Measurements from ENCODE around the gene GALNT5.
A peak's percentile ranks its signal among the peaks of the same experiment; 100 is the strongest.

Gene GALNT5

GRCh38 chr2:157236404-157236803 lies 21.1 kb upstream of the GALNT5 start:
- ChIA-PET CTCF (interaction anchor here (1.0 kb wide), 1 partner anchor 99 kb away, joined by 3 read pairs; no protein-coding TSS in a partner anchor), POLR2A (ENCODE audit: low non-redundant PET) (no interaction called here)
- TF ChIP-seq, protein P1, sequence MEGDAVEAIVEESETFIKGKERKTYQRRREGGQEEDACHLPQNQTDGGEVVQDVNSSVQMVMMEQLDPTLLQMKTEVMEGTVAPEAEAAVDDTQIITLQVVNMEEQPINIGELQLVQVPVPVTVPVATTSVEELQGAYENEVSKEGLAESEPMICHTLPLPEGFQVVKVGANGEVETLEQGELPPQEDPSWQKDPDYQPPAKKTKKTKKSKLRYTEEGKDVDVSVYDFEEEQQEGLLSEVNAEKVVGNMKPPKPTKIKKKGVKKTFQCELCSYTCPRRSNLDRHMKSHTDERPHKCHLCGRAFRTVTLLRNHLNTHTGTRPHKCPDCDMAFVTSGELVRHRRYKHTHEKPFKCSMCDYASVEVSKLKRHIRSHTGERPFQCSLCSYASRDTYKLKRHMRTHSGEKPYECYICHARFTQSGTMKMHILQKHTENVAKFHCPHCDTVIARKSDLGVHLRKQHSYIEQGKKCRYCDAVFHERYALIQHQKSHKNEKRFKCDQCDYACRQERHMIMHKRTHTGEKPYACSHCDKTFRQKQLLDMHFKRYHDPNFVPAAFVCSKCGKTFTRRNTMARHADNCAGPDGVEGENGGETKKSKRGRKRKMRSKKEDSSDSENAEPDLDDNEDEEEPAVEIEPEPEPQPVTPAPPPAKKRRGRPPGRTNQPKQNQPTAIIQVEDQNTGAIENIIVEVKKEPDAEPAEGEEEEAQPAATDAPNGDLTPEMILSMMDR (conservative IDR thresholded peaks at IDR 0.05; ENCODE audit: low read depth), result no peak
- peak; percentile 14 for DNase-seq (ENCODE audit: low spot score)
- peak overlapping the region; percentile 89 for H3K27ac ChIP-seq

DNA sequence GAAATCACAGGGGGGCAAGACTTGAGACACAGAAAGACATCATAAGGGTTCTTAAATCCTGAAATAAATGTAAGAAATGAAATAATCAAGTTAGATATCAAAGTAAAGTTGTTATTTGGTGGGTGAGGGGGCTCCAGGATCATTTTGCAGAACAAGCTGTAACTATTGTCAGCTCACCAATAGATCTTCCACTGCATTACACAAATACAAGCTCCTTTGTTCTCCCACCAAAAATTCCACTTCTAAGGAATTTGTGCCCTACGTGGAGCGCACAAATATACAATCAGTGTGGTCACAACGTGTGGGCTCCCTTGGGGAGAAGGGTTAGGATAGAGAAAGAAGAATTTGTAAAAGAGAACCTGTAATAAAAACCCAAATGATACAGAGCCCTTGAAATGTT lies 19.2 kb upstream of the GALNT5 start:
- TF ChIP-seq, protein P1 (conservative IDR thresholded peaks at IDR 0.05; ENCODE audit: low read depth), result no peak
- ChIA-PET CTCF (no interaction called here), POLR2A (ENCODE audit: low non-redundant PET) (no interaction called here)

DNA sequence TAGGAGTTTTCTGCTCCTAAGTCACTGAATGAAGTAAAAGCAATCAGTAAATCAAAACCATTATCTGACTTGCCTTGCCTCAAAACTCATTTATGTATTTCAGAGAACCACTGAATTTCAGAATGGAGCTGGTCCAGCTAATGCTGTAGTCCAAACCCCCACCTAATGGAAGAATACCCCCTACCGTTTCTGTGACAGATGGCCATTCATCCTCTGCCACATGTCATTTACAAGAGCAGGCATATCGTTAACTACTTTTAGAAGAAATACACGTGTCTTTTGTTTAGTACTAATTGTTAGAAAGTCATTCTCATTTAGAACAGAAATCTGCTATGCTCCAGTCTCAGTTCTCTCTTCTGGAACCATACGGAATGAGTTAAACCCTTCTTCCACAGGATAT lies 12.8 kb upstream of the GALNT5 start:
- DNase-seq (ENCODE audit: low spot score), result no peak
- ChIA-PET CTCF (no interaction called here), POLR2A (ENCODE audit: low non-redundant PET) (no interaction called here)
- TF ChIP-seq, protein P1 (conservative IDR thresholded peaks at IDR 0.05; ENCODE audit: low read depth), result no peak
- H3K27ac ChIP-seq, result no peak overlapping the region

More for the DNA sequence above, 19.2 kb upstream of the GALNT5 start:
- no peak overlapping the region for H3K27ac ChIP-seq
- no peak for DNase-seq (ENCODE audit: low spot score)

- DNase-seq (ENCODE audit: low spot score), result no peak
- H3K27ac ChIP-seq, result no peak overlapping the region
- ChIA-PET POLR2A (ENCODE audit: low non-redundant PET) (no interaction called here), CTCF (no interaction called here)
- TF ChIP-seq, protein P1 (conservative IDR thresholded peaks at IDR 0.05; ENCODE audit: low read depth), result no peak
Observed at GRCh38 chr2:157245144-157245840, 12.2 kb upstream of the GALNT5 start.

DNA sequence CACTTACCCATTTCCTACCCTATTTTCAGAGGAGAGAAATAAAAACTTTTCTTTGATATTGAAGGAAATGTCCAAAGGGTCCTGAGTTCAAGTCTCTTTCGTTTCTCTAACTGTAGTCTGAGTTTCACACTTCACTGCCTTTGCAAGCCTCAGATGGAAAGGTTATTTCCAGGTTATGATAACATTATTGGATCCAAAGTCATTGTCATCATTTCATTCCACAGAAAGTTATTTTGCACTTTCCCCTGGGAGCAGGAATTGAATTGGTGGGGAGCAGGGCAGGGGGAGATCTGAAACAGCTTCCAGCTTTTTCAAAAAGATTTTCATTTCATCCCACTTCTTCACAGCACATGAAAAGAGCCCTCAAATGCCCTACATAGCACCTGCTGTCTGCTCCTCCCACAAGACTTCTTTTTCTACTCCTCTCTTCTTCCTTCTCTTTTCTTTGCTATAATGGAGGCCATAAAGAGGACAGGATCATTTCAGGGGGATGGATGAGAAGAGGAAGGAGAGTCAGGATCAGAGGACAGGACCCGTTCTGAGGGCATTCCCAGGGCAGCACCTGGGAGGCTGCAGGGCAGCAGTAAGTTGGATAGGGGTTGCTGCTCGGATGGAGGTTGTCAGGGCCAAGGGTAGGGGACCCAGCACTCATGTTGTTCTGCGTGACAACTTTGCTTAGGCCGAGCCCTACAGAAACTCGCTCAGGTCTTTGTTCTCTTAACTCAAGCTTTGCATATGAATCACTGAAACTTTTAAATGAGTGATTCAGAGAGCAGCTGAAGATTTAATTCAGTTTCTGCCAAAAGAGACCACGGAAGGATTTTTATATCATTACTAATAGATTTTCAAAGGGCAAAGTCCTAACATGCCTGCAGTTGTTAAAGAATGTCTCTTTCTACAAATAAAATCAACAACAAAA lies 11.4 kb upstream of the GALNT5 start:
- peak overlapping the region; percentile 98 for H3K27ac ChIP-seq
- TF ChIP-seq, protein P1 (conservative IDR thresholded peaks at IDR 0.05; ENCODE audit: low read depth), result no peak
- ChIA-PET CTCF (interaction anchor here (0.7 kb wide), 1 partner anchor 61 kb away, joined by 3 read pairs; no protein-coding TSS in a partner anchor), POLR2A (ENCODE audit: low non-redundant PET) (no interaction called here)
- peak; percentile 82 for DNase-seq (ENCODE audit: low spot score)

GRCh38 chr2:157246765-157247407 lies 10.6 kb upstream of the GALNT5 start:
- ChIA-PET POLR2A (ENCODE audit: low non-redundant PET) (no interaction called here), CTCF (interaction anchor here (0.7 kb wide), 1 partner anchor 61 kb away, joined by 3 read pairs; no protein-coding TSS in a partner anchor)
- TF ChIP-seq, protein P1 (conservative IDR thresholded peaks at IDR 0.05; ENCODE audit: low read depth), result no peak
- peak overlapping the region; percentile 98 for H3K27ac ChIP-seq
- peak; percentile 74 for DNase-seq (ENCODE audit: low spot score)

Measured in RWPE1 (cell line).